Activated CD4-positive, alpha-beta T cell treated with anti-CD3 and anti-CD28 coated beads, Interleukin-2, Interleukin-6, amounts not matched to agents 100 ng/mL and 50 ng/mL, durations not matched to agents 16 hours and 8 hours (primary cell): ENCODE measurements around the gene FBXO42.
"Not testable (repeated sequence)": the region's sequence is repeated elsewhere in the genome, so short reads cannot be mapped to it uniquely, and the experiment has no call there.

Experiments
- DNase-seq: peaks from one replicate; pipeline ENCODE4 v3.0.0-alpha.2; 2020

Gene FBXO42

DNA sequence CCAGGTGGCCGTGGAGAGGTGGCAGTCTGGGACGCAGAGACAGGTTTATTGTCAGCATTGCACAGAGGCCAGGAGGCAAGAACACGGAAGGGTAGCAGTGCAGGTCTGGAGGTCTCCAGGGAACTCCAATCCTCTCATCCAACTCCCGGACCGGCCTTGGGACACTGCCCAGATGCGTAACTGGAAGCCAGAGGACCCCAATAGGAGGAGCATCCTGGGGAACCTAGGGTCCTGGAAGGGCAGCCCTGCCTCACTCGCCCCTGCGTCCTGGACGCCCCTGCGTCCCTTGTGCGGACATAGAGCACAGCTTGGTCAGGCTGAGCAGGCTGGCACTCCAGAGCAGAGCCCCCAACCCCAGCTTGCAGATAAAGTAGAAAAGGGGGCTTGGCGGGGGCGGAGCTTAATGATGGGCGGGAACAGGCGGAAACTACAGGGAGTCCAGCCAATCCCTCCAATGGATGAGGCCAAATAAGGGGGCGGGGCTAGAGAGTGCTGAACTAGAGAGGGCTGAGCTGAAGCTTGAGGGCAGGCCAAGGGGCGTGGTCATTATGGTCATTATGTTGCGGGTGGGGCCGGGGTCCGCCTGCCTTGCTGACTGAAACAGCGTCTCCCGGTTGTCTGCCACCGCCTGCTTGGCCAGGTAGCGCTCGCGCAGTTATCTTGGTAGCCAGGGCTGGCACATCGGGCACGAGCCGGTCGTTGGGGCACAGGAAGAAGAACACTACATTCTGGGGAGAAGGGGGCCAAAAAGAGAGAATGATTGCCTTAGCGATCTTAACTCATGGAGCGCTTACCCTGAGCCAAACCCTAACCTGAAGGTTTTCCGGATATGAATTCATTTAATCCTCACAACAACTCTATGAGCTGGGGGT, 136.2 kb downstream of the FBXO42 start:
- peak; percentile 72 for DNase-seq

DNA sequence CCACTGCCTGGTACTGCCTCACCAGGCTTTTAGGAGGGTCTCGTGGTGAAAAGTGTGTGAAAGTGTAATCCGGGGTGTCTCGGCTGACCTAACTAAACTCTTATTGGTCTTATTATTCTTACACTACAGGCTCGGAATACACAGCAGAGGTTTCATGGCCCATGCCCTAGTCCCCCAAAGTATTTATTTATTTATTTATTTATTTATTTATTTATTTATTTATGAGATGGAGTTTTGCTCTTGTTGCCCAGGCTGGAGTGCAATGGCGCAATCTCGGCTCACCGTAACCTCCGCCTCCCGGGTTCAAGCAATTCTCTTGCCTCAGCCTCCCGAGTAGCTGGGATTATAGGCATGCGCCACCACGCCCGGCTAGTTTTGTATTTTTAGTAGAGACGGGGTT, 137.0 kb downstream of the FBXO42 start:
- DNase-seq = not testable (repeated sequence)

DNA sequence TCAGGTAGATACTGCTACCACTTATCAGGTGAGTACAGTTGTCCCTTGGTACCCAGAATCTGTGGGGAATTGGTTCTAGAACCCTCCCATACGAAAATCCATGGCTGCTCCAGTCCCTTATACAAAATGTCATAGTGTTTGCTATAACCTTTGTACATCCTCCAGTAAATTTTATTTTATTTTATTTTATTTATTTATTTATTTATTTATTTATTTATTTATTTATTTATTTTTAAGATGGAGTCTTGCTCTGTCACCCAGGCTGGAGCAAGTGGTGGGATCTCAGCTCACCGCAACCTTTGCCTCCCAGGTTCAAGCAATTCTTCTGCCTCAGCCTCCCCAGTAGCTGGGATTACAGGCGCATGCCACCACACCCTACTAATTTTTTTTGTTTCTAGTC, 138.7 kb downstream of the FBXO42 start:
- not testable (repeated sequence) for DNase-seq

DNA sequence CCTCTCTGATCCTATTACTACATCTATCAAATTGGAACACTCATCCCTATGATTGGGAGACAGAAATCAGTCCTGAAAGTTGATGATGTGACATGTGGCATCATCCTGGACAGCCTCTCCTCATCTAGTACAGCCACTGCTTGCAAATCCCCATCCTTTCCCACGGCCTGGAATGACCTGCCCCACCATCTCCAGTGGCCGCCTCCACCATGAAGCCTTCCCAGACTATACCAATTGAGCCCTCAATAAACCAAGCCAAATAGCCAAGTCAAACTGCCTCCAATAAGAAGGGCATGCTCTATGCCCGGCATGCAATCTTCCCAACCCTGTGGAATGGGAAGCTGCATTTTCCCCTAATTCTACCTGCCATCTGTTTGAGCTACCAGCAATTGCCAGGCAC, 139.3 kb downstream of the FBXO42 start:
- no peak for DNase-seq

DNA sequence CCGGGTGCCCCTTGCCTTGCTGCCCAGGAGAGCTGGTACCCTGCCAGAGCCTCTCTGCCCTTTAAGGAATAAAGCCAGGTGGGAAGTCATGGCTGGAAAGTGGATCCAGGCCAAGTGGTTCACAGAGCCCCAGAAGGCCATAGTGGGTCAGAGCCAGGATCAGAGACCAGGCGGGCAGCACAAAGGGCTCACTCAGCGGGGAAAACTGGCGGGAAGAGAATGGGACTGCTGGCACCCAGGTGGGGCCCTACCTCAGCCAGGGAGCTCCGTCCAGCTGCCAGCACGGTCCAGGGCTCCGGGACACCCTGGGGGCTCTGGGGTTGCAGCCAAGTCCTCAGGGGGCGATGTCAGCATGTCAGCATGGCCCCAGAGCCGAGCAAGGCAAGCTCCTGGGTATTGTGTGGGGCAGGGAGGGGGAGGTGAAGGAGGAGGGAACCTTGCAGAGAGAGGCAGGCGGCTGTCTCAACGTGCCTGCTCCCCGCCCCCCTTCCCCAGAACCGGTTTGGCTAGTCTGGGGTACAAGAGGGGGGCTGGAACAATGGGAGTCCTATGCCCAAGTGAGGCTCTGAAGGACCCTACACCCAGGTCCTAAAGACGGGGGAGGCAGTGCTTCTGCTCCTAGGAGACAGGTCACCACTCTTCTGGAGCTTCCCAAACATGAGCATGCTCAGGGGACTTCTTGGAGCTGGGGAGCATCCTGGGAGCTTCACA, 139.9 kb downstream of the FBXO42 start, which contains the start of gene ARHGEF19:
Gene ARHGEF19, minus strand, starts transcription at position 402 of the 711 bp plus-strand sequence. CDS start 3,598 bp downstream, outside the sequence.
- DNase-seq = no peak

DNA sequence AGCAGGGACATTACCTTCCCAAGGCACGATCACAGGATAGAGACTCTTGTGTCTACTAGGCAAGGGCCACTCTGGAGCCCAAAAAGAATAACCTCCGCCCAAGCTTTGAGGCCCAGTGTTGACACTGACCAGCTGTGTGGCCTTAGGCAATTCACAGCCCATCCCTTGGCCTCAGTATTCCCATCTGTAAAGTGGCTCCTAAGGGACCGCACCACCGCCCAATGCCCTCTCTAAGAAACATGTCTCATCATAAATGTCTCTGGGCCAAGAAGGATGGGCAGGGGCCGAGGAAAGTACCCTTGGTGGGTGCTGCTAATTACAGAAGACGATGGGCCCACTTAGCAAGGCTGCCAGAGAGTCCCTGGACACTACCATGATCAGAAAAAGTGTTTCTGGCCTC, 140.5 kb downstream of the FBXO42 start:
- no peak for DNase-seq

DNA sequence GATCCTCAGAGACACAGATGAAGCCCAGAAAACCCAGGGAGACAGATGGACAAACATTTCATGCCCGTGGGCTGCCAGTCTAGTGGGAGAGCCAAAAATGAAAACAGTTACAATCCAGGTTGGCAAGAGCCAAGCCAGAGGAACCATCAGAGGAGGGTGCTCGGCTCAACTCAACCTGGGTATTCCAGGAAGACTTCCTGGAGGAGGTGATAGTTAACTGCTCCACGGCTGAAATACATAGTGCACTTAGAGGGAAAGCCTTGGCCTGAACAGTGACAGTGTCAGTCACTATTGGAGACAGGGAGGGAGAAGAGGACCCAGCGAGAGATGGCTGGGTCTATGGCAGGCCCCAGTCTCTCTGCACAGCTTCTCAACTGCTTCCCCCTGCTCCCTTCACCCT, 141.7 kb downstream of the FBXO42 start:
- DNase-seq = no peak

DNA sequence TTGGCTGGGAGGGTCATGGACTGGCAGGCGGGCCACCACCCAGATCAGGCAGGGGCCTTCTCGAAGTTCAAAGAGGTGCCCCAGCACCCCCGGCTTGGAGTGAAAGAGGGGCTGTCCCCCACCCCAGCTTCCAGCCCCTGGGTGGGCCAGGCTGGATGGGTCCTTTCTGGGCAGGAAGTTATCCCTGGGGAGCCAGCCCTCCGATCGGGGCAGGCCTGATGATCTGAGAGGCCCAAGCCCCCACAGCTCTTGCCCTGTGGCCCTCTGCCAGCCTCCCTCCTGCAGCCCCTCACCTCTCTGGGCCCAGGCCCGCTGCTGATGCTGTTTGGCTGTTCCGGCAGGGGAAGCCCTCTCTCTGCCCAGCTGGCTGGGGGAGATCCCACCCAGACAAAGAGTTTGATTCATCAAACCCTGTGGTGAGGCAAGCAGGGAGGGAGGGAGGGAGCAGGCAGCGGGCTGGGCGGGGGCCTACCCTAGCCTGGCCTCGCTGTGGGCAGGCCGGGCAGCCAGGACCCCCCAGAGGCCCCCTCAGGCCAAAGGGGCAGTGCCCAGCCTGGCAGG, 142.4 kb downstream of the FBXO42 start:
- no peak for DNase-seq

DNA sequence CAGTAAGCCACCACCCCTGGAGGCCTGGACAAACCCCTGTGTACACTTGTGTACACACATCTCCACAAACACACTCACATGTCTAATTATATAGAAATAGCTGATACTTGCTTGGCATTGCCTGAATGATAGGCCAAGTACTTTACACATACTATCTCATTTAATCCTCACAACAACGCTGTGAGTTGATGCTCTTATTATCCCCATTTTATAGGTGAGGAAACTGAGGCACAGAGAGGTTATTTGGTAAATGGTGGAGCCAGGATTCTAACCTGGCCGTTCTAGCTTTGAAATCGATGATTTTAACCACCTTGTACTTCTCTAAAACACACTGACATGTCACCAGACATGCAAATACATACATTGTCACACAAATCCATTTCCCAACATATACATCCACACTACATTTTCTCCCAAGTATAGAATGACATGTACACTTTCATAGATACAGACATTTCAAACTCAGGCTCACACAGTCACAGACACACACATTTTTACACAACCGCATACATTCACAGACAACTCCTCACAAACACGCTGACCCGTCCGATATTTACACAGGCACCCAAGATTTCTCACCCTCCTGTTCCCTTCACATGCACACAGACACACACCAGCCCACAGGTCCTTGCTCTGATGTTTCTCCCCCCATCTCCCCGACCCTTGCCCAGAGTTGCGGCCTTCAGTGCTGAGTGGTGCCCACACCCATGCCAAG, 143.0 kb downstream of the FBXO42 start:
- no peak for DNase-seq

DNA sequence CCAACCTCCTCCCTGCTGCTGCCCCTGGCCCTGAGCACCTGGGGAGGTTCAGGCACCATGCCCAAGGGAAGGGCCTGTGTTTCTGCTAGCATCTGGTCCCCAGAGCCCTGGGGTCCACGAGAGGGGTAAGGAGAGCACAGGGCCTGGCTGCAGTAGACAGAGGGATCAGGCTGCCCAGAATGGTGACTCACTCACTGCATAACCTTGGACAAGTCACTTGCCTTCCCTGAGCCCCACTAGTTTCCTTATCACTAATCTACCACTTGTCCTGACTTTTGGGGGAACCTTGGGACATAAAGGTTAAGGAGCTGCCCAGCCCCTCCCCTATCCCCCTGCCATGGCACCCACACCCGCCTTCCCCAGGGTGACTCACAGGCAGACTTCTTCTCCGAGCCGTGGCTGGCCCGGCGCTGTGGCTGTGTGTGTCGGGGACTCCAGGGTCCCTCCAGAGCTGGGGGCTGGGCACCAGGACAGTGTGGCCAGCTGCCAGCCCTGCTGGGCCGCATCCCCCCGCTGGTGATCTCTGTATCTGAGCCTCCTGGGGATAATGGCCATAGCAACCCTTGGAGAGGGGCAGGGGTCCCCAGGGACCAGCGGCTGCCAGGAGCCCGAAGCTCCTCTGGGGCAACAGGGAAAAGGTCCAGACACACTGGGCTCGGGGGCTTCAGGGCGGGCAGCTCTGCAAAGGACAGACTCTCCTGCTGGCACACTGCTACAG, 143.9 kb downstream of the FBXO42 start:
- DNase-seq = no peak

DNA sequence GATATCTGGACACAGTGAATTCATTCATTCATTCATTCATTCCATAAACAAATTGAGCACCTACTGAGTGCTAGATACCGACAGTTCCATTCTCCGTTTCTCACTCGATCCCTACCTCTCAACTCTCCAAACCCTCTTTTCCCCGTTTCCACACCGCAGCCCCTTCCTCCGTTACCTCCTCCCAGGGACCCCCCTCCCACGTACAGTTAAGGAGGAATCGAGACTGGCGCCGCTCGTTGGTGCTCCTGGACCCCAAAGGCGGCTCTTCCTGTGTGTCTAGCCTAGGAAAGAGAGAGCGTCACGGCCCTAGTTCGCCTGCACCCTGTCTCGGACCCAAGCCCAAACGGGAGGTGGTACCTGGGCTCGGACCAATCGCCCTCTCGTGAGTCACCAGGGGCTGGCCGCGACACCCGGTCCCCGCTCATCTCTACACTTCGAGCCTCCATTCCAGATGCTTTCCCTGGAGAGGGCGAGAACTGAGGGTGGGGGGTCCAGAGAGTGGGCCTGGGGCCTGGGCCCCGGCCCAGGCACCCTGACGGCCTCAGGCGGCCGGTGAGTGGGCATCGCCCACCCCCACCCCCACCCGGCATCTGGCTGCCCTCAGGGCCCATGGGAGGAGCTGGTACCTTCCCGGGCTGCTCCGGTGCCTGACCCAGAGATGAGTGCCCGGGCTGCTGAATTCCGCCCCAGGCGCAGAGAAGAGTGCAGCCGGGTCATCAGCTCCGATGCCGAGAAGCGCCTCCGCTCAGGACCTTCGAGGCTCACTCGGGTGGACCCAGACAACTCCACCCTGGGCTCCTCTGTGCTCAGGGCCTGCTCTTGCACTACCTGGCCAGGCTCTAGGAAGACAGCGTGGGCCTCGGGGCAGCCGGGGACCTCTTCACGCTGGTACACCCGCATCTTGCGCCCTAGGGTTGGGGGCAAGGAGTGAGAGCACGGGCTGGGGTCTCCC, 144.7 kb downstream of the FBXO42 start:
- DNase-seq = no peak

DNA sequence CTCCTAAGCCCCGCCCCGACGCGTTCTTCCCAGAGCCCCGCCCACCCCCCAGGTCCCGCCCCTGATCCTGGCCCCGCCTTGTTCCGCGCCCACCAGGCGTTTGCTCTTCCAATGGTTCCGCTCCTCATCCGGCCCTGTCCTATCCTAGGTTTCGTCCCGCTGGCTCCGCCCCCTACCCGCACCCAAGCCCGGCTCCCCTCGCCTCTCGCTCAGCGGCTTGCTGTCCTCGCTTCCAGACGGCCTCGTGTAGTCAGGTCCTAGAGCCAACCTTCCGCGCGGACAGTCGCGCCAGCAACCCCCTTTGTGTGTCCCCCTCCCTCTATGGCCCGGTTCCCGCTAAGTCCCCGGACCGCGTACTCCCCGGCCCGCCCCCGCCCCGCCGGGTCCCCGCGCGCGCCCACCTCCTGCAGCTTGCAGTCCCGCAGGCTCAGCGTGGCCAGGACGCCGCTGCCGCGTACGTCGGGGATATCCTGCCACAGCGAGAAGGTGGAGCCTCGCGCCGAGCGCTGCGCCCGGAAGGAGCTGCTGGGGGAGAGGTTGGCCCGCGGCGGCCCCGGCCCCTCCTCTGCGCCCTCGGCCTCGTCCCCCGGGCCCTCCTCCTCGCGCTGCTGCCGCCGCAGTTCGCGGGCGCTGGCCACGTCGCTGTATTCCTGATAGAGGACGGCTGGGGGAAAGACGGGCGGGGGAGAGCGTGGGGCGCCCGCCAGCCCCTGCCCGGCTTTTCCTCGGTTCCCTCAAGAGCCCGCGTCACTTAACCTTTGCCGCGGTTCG, 145.5 kb downstream of the FBXO42 start:
- peak; percentile 96 for DNase-seq

DNA sequence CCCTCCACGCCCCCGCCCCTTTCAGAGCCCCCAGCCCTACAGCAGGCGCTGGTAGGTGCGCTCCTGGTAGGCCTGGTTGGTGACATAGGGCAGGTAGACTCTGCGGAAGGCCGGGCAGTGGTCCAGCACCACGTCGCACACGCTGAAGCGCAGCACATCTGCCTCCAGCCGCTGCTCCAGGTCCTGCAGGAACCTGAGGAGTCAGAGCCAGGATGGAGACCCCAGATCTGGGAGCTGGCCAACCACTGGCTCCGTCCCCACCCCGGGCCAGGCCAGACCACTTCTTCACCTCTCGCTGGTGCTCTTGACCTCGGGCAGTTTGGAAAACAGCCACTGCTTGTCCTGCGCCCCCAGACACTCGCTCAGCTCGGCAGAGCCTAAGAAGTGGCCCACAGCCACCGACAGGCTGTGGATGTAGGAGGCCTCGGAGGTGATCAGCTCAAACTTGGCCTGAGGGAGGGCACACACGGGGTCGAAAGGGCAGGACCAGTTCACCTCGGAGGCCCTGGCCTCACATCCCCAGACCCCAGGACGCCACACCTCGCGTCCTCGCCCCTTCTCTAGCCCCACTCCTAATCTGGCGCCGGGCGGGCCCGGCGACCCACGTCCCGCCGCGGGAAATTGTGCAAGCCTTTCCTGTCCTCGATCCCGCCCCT, 146.3 kb downstream of the FBXO42 start:
- no peak for DNase-seq

DNA sequence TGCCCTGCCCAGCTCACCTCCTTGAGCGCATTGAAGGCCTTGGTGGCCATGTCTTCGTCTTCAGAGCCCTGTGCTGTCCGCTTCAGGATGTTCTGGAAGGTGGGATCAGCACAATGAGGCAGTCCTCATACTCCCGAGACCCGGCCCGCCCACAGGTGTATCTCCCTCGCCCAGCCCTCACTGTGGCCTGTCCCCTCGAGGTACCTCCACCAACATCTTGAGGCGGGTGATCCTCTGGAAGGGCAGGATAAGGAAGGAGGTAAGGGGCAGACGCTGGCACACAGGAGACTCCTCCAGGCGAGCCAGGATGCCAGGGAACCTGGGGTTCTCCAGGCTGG, 147.0 kb downstream of the FBXO42 start:
- no peak for DNase-seq

DNA sequence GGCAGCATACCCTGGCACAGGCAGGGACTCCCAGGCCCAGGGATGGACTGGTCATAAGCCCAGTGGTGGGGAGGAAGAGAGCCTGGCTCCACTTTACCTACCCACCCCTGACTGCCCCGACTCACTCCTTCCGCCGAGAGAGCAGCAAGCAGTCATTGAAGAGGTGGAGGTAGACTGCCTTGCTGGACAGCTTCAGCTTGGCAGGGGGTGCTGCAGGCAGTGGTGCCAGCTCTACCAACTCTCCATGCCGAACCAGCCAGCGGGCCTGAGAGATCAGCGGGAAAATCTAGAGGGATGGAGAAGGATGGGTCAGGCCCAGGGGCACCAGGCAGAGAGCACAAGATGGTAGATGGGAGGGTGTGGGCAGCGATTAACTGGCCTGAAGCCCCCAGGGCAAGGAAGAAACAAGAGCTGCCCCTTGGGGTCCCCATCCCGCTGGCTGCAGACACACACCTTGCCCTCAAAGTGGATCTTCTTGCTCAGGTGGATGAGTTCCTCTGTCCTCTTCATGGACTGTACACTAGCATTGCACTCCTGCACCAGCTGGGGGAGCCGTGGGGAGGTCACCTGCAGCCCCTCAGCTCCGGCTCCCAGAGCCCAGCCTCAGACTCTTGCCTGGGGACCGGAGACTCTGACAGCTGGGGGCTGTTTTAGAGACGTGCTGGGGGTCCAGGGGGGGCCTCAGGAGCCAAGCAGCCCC, 147.5 kb downstream of the FBXO42 start:
- DNase-seq = peak; percentile 34

DNA sequence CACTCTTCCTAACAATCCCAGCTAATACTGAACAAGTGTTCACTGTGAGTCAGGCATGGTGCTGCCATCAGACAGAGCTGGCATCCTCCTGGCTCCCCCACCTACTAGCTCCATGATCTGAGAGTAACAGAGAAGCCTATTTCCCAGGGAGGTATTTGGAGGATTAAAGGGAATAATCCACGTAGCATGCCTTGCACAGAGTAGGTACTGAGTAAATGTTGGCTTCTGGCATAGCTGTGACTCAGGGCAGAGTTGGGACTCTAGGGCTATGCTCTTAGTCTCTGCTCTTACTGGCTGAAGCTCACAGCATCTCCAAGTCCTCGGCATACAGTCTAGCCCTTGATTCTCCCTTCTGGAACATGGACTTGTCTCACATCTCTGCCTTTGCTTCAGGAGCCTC, 148.1 kb downstream of the FBXO42 start:
- no peak for DNase-seq

DNA sequence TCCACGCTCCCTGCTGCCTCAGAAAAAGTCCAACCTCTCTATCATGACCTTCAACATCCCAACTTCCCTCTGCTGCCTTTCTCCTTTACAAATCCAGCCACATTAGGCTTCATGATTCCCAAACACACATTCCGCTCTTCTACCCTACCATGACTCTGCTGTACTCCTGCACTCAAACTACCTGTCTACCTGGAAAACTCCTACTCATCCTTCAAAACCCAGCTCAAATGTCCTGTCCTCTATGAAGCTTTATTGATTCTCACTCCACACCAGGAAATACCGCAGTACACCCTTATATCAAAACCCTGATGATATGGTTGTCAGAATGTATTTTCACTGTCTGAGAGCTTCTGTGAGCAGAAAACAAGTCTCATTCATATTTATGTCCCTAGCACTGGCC, 148.7 kb downstream of the FBXO42 start:
- DNase-seq = no peak

DNA sequence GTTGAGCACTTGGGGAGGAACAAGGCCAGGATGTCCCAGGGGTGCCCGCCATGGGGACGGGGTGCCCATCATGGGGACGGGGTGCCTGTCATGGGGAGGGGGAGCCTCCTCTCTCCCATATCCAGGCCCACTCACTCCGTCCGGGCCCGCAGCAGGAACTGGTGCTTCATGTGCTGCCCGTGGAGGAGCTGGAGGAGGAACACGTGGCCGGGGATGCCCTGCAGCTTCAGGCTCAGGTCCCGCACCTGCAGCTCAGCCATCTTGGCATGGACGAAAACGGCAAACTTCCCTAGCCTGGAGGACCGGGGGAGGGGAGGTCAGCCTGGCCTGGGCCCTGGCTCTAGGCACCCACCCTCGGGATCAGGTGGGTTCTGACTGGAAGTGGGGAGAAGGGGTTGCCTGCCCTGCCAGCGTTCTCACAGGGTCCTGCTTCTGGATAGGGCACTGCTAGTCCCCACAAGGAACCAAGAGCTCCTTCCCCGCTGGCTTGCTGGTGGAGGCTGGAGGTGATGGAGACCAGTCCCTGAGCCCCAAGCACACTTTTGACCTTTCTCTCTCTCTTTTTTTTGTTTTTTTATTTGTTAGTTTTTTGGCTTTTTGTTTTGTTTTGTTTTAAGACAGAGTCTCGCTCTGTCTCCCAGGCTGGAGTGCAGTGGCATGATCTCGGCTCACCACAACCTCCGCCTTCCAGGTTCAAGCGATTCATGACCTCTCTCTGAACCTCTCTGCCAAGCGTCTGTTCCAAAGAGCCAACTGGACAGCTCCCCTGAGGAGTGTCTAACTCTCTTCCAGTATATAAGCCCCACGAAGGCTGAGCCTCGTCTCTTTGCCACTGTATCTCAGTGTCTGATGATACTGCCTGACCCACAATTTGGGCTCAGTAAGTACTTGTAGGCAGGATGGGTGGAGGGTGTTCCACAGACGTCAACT, 149.7 kb downstream of the FBXO42 start:
- no peak for DNase-seq
